NCI-H1105 treated with DMSO at 0.1 percent for 48 hours (cell line): ENCODE data around the gene TRAPPC2.
A peak's percentile ranks its signal among the peaks of the same experiment; 100 is the strongest.
"Not testable (repeated sequence)": the region's sequence is repeated elsewhere in the genome, so short reads cannot be mapped to it uniquely, and the experiment has no call there.

ENCODE experiments used
- DNase-seq: peaks from one replicate; lab custom pipeline; 2025; lab: John Stamatoyannopoulos, UW

TRAPPC2 gene

GRCh38 chrX:13698432-13698831 is 36.0 kb downstream of the TRAPPC2 start:
- DNase-seq = no peak

GRCh38 chrX:13697976-13698375 is 36.4 kb downstream of the TRAPPC2 start:
- no peak for DNase-seq

- DNase-seq = no peak
Measured at GRCh38 chrX:13697455-13697854, 37.0 kb downstream of the TRAPPC2 start.

GRCh38 chrX:13695601-13696115 is 38.8 kb downstream of the TRAPPC2 start:
- DNase-seq = no peak

- no peak for DNase-seq
Measured at GRCh38 chrX:13694983-13695382, 39.4 kb downstream of the TRAPPC2 start.

GRCh38 chrX:13694359-13694758 is 40.1 kb downstream of the TRAPPC2 start:
- DNase-seq = no peak

GRCh38 chrX:13693341-13693961 is 41.0 kb downstream of the TRAPPC2 start:
- no peak for DNase-seq

GRCh38 chrX:13692771-13693231 is 41.6 kb downstream of the TRAPPC2 start:
- DNase-seq = no peak

GRCh38 chrX:13691841-13692371 is 42.5 kb downstream of the TRAPPC2 start:
- no peak for DNase-seq

- DNase-seq = no peak
Measured at GRCh38 chrX:13690836-13691235, 43.6 kb downstream of the TRAPPC2 start.

GRCh38 chrX:13689741-13690211 is 44.6 kb downstream of the TRAPPC2 start:
- DNase-seq = peak; percentile 12

GRCh38 chrX:13688958-13689740 is 45.3 kb downstream of the TRAPPC2 start, which contains the start of gene RAB9A:
RAB9A (plus strand) TSS chrX:13689128; CDS start chrX:13708747, 19,619 bp downstream.
- DNase-seq = peak; percentile 64

GRCh38 chrX:13688384-13688957 is 45.9 kb downstream of the TRAPPC2 start:
- peak; percentile 14 for DNase-seq

GRCh38 chrX:13687203-13687602 is 47.2 kb downstream of the TRAPPC2 start:
- no peak for DNase-seq

GRCh38 chrX:13685126-13685763 is 49.2 kb downstream of the TRAPPC2 start:
- DNase-seq = no peak

GRCh38 chrX:13684361-13684760 is 50.1 kb downstream of the TRAPPC2 start:
- DNase-seq = no peak

- DNase-seq = no peak
Measured at GRCh38 chrX:13681595-13681994, 52.8 kb downstream of the TRAPPC2 start.

- not testable (repeated sequence) for DNase-seq
Measured at GRCh38 chrX:13679700-13680099, 54.7 kb downstream of the TRAPPC2 start.

- no peak for DNase-seq
Measured at GRCh38 chrX:13676885-13677284, 57.5 kb downstream of the TRAPPC2 start.

- no peak for DNase-seq
Measured at GRCh38 chrX:13673016-13673415, 61.4 kb downstream of the TRAPPC2 start.

- DNase-seq = no peak
Measured at GRCh38 chrX:13670197-13670596, 64.2 kb downstream of the TRAPPC2 start.

- not testable (repeated sequence) for DNase-seq
Measured at GRCh38 chrX:13669755-13670154, 64.7 kb downstream of the TRAPPC2 start.
